Mammary epithelial cell (primary cell): Measurements from ENCODE around the gene CDKAL1.

Experiments
- EZH2 ChIP-seq: IDR thresholded peaks from 2 replicates; pipeline ENCODE4 v1.6.1; 2012; ENCODE audit warnings: low read length, inconsistent platforms, borderline replicate concordance
- TF ChIP-seq, protein P1 (sequence below), 2 donors: IDR thresholded peaks in 1 of 2; conservative IDR thresholded peaks in 1 of 2; 2 replicates each; pipeline ENCODE4 v1.5.1; 2011 to 2012; ENCODE audit warnings: inconsistent platforms in 2 of 2, low read length in 2 of 2, mild to moderate bottlenecking in 2 of 2, control low read depth in 1 of 2, low read depth in 1 of 2; ENCODE audit not compliant: insufficient read depth in 1 of 2; ENCODE audit errors: extremely low read depth in 1 of 2

DNA sequence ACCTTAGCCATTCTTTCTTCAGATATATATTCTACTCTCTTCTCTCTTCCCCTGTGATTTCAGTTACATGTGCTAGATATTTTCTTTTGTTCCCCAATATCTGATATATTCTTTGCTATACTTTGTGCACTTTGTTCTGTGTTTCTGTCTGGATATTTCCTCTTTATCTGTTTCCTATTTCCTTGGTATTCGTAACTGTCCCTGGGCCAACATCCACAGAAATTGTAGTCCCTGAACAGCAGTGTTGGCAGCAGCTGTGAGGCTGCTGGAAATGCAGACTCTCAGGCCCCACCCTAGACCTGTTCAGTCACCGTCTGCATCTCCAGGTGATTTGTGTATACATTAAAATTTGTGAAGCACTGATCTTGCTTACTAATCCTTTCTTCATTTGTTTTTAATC lies 536.4 kb downstream of the CDKAL1 start:
- TF ChIP-seq, protein P1, sequence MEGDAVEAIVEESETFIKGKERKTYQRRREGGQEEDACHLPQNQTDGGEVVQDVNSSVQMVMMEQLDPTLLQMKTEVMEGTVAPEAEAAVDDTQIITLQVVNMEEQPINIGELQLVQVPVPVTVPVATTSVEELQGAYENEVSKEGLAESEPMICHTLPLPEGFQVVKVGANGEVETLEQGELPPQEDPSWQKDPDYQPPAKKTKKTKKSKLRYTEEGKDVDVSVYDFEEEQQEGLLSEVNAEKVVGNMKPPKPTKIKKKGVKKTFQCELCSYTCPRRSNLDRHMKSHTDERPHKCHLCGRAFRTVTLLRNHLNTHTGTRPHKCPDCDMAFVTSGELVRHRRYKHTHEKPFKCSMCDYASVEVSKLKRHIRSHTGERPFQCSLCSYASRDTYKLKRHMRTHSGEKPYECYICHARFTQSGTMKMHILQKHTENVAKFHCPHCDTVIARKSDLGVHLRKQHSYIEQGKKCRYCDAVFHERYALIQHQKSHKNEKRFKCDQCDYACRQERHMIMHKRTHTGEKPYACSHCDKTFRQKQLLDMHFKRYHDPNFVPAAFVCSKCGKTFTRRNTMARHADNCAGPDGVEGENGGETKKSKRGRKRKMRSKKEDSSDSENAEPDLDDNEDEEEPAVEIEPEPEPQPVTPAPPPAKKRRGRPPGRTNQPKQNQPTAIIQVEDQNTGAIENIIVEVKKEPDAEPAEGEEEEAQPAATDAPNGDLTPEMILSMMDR (conservative IDR thresholded peaks at IDR 0.05 in 1 of 2, IDR thresholded peaks at IDR 0.05 in 1 of 2; ENCODE audit: extremely low read depth in 1 of 2, insufficient read depth in 1 of 2, low read depth in 1 of 2, low read length in 2 of 2) = no peak
- TF ChIP-seq EZH2 = no peak
